ENCODE data around the gene DGCR2. TPM values are rescaled to one million over a fixed set of nuclear protein-coding genes. Genes with fewer than 3 reads are reported as not detected.

DGCR2 gene
- total and polyA plus RNA-seq, 2 experiments from 2014 or later = 18.5 to 83.0 TPM

- no peak for ATAC-seq
- Histone ChIP-seq H3K4me2 (no peak overlapping the region), H3K36me3 (ENCODE audit: insufficient read depth) (no peaks in the 10 kb centered on the region), H3K4me3 (no peak overlapping the region), H3K79me2 (replicated peaks; ENCODE audit: insufficient read depth) (peaks cover 93% of the 10 kb centered on the region), H3K27me3 (ENCODE audit: insufficient read depth) (no peaks in the 10 kb centered on the region), H3K4me1 (ENCODE audit: insufficient read depth) (no peaks in the 10 kb centered on the region), H4K20me1 (replicated peaks; ENCODE audit: insufficient read depth) (peaks cover 33% of the 10 kb centered on the region), H2AFZ (no peak overlapping the region), H3F3A (replicated peaks; ENCODE audit: low read depth) (no peaks in the 10 kb centered on the region), H3K27ac (ENCODE audit: low read depth) (no peak overlapping the region), H3K9me2 (ENCODE audit: insufficient read depth) (no peaks in the 10 kb centered on the region)
- TF ChIP-seq REST (IDR thresholded peaks at IDR 0.05; ENCODE audit: unreplicated experiment) (no peak), JUNB (IDR thresholded peaks at IDR 0.05; ENCODE audit: unreplicated experiment) (no peak)
- TF ChIP-seq, protein P1, sequence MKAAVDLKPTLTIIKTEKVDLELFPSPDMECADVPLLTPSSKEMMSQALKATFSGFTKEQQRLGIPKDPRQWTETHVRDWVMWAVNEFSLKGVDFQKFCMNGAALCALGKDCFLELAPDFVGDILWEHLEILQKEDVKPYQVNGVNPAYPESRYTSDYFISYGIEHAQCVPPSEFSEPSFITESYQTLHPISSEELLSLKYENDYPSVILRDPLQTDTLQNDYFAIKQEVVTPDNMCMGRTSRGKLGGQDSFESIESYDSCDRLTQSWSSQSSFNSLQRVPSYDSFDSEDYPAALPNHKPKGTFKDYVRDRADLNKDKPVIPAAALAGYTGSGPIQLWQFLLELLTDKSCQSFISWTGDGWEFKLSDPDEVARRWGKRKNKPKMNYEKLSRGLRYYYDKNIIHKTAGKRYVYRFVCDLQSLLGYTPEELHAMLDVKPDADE (IDR thresholded peaks at IDR 0.05) = no peak
- Mint-ChIP-seq H3K9me3 (no peaks in the 10 kb centered on the region), H3K36me3 (ENCODE audit: low read depth) (no peaks in the 10 kb centered on the region; the same call in 1 of the 3 replicates), H3K4me3 (no peak overlapping the region), H3K4me1 (peaks cover 2% of the 10 kb centered on the region; the same call in 1 of the 3 replicates), H3K27me3 (ENCODE audit: insufficient read depth, low read depth, poor library complexity) (peaks cover 1% of the 10 kb centered on the region), H3K27ac (no peak overlapping the region)
- DNase-seq (ENCODE audit: low spot score) = no peak
Measured at GRCh38 chr22:19094393-19094997, 27.7 kb downstream of the DGCR2 start.

DNA sequence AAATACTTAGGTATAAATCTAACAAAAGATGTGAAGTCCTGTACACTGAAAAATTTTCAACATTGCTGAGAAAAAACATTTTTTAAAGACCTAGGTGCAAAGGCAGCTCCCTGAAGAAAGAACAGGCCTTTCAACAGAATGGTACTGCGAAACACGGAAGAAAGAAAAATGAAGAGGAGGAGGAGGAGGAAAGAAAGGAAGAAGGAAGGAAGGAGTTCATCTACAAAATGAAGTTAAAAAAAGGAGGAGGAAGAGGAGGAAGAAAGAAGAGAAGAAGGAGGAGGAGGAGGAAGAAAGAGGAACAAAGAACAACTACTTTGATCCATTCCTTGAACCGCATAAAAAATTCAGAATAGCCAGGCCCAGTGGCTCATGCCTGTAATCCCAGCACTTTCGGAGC, 29.5 kb downstream of the DGCR2 start:
- no peak for ATAC-seq
- Histone ChIP-seq H3K4me2 (no peak overlapping the region), H2AFZ (no peak overlapping the region), H3K27ac (ENCODE audit: low read depth) (no peak overlapping the region), H3K27me3 (ENCODE audit: insufficient read depth) (no peaks in the 10 kb centered on the region), H3K36me3 (ENCODE audit: insufficient read depth) (no peaks in the 10 kb centered on the region), H3K4me1 (ENCODE audit: insufficient read depth) (no peaks in the 10 kb centered on the region), H4K20me1 (replicated peaks; ENCODE audit: insufficient read depth) (peaks cover 29% of the 10 kb centered on the region), H3K9me2 (ENCODE audit: insufficient read depth) (no peaks in the 10 kb centered on the region), H3K4me3 (no peak overlapping the region), H3K79me2 (replicated peaks; ENCODE audit: insufficient read depth) (peaks cover 75% of the 10 kb centered on the region), H3F3A (replicated peaks; ENCODE audit: low read depth) (no peaks in the 10 kb centered on the region)
- H3K27me3 Mint-ChIP-seq (ENCODE audit: insufficient read depth, low read depth, poor library complexity) = peaks cover 1% of the 10 kb centered on the region
- no peak overlapping the region for H3K4me3 Mint-ChIP-seq
- no peaks in the 10 kb centered on the region for H3K9me3 Mint-ChIP-seq
- H3K27ac Mint-ChIP-seq = no peak overlapping the region; the same call in 1 of the 2 replicates
- DNase-seq (ENCODE audit: low spot score) = no peak
- H3K36me3 Mint-ChIP-seq (ENCODE audit: low read depth) = peaks cover 4% of the 10 kb centered on the region; the same call in 2 of the 3 replicates
- H3K4me1 Mint-ChIP-seq = peaks cover 2% of the 10 kb centered on the region; the same call in 1 of the 3 replicates
- TF ChIP-seq ZNF462 (CRISPR knock-in tag; IDR thresholded peaks at IDR 0.05) (no peak), JUNB (IDR thresholded peaks at IDR 0.05; ENCODE audit: unreplicated experiment) (no peak), CREB1 (CRISPR knock-in tag; IDR thresholded peaks at IDR 0.05; ENCODE audit: low read depth) (no peak), POLR2AphosphoS5 (IDR thresholded peaks at IDR 0.05; ENCODE audit: low read depth) (no peak), NANOG (IDR thresholded peaks at IDR 0.05; ENCODE audit: borderline replicate concordance) (no peak)
- TF ChIP-seq, protein P2, sequence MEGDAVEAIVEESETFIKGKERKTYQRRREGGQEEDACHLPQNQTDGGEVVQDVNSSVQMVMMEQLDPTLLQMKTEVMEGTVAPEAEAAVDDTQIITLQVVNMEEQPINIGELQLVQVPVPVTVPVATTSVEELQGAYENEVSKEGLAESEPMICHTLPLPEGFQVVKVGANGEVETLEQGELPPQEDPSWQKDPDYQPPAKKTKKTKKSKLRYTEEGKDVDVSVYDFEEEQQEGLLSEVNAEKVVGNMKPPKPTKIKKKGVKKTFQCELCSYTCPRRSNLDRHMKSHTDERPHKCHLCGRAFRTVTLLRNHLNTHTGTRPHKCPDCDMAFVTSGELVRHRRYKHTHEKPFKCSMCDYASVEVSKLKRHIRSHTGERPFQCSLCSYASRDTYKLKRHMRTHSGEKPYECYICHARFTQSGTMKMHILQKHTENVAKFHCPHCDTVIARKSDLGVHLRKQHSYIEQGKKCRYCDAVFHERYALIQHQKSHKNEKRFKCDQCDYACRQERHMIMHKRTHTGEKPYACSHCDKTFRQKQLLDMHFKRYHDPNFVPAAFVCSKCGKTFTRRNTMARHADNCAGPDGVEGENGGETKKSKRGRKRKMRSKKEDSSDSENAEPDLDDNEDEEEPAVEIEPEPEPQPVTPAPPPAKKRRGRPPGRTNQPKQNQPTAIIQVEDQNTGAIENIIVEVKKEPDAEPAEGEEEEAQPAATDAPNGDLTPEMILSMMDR (conservative IDR thresholded peaks at IDR 0.05; ENCODE audit: low read depth in 2 of 2) = no peak

Measured in GM23338 (cell line).